Measurements from ENCODE around the gene P2RX5.

- TF ChIP-seq POLR2AphosphoS5 (IDR thresholded peaks at IDR 0.05) (peak in 1 of 3 donors; percentile 11), CTCF (IDR thresholded peaks at IDR 0.05) (no peak)
These were observed 27.8 kb upstream of the P2RX5 start, which contains the start of gene HASPIN for GRCh38 chr17:3723556-3724377.

Measured in suprapubic skin (tissue), 3 donors.